Measurements from ENCODE around the gene NINJ2.

NINJ2 gene

DNA sequence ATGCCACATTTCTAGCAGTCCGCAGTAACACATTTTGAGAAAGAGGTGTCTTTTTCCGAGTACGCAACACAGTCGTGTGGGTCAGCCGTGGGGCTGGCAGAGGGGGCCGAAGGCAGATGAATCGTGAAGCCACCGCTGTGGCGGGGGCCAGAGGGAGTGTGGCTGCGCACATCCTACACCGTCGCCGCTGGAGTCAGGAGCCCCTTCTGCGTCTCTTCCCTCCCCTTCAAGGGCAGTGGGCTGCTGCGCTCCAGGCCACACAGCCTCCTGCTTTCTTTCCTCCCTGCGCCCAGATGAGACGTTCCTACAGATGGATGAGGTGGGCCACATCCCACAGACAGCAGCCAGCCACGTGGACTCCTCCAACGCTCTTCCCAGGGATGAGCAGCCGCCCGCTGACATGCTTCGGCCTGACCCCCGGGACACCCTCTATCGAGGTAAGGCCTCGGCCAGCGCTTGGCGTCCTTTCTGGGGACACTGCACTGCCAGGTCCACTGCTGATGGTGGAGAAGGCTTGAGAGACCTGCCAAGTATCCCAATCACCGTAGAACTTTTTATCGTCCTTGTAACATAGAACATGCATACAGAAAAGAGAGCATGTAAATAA, 113.7 kb downstream of the NINJ2 start:
- Histone ChIP-seq H3K9me3 (ENCODE audit: insufficient read depth, low read length) (no peaks in the 10 kb centered on the region), H3K79me2 (ENCODE audit: low read length) (no peaks in the 10 kb centered on the region), H3K27ac (ENCODE audit: low read length) (no peak overlapping the region), H3K4me2 (ENCODE audit: low read length) (no peak overlapping the region), H2AFZ (ENCODE audit: low read depth, low read length) (no peak overlapping the region), H3K9ac (ENCODE audit: low read length) (no peak overlapping the region), H4K20me1 (ENCODE audit: insufficient read depth, low read length) (no peaks in the 10 kb centered on the region), H3K4me1 (ENCODE audit: low read length) (peaks cover 13% of the 10 kb centered on the region; the same call in 1 of the 2 replicates), H3K4me3 (ENCODE audit: low read length) (no peak overlapping the region), H3K27me3 (ENCODE audit: low read depth, low read length) (peaks cover 33% of the 10 kb centered on the region), H3K36me3 (replicated peaks; ENCODE audit: low read depth, low read length) (no peaks in the 10 kb centered on the region)
- TF ChIP-seq EZH2phosphoT487 (IDR thresholded peaks at IDR 0.05; ENCODE audit: low read depth) (no peak), CTCF (IDR thresholded peaks at IDR 0.05; ENCODE audit: low read depth, low read length) (no peak)

GRCh38 chr12:547883-548470, 115.3 kb downstream of the NINJ2 start:
- H3K4me2 ChIP-seq (ENCODE audit: low read length): no peak overlapping the region
- peaks cover 13% of the 10 kb centered on the region; the same call in 1 of the 2 replicates for H3K4me1 ChIP-seq (ENCODE audit: low read length)
- peak overlapping the region; percentile 74 for H2AFZ ChIP-seq (ENCODE audit: low read depth, low read length)
- no peaks in the 10 kb centered on the region for H4K20me1 ChIP-seq (ENCODE audit: insufficient read depth, low read length)
- no peaks in the 10 kb centered on the region for H3K79me2 ChIP-seq (ENCODE audit: low read length)
- no peak overlapping the region for H3K4me3 ChIP-seq (ENCODE audit: low read length)
- no peak overlapping the region for H3K9ac ChIP-seq (ENCODE audit: low read length)
- no peak for TF ChIP-seq CTCF (IDR thresholded peaks at IDR 0.05; ENCODE audit: low read depth, low read length)
- no peak for TF ChIP-seq EZH2phosphoT487 (IDR thresholded peaks at IDR 0.05; ENCODE audit: low read depth)
- no peaks in the 10 kb centered on the region for H3K36me3 ChIP-seq (replicated peaks; ENCODE audit: low read depth, low read length)
- peaks cover 37% of the 10 kb centered on the region for H3K27me3 ChIP-seq (ENCODE audit: low read depth, low read length)
- no peak overlapping the region for H3K27ac ChIP-seq (ENCODE audit: low read length)
- H3K9me3 ChIP-seq (ENCODE audit: insufficient read depth, low read length): no peaks in the 10 kb centered on the region

- Histone ChIP-seq H3K4me3 (ENCODE audit: low read length) (peak overlapping the region; percentile 63), H2AFZ (ENCODE audit: low read depth, low read length) (peak overlapping the region; percentile 74), H3K36me3 (replicated peaks; ENCODE audit: low read depth, low read length) (no peaks in the 10 kb centered on the region), H3K79me2 (ENCODE audit: low read length) (no peaks in the 10 kb centered on the region), H3K4me2 (ENCODE audit: low read length) (peak overlapping the region; percentile 75), H4K20me1 (ENCODE audit: insufficient read depth, low read length) (no peaks in the 10 kb centered on the region), H3K4me1 (ENCODE audit: low read length) (peaks cover 13% of the 10 kb centered on the region; the same call in 1 of the 2 replicates), H3K27ac (ENCODE audit: low read length) (no peak overlapping the region), H3K9me3 (ENCODE audit: insufficient read depth, low read length) (no peaks in the 10 kb centered on the region), H3K9ac (ENCODE audit: low read length) (peak overlapping the region; percentile 32; the same call in 1 of the 2 replicates), H3K27me3 (ENCODE audit: low read depth, low read length) (peaks cover 32% of the 10 kb centered on the region)
- no peak for TF ChIP-seq EZH2phosphoT487 (IDR thresholded peaks at IDR 0.05; ENCODE audit: low read depth)
- peak; percentile 98 for TF ChIP-seq CTCF (IDR thresholded peaks at IDR 0.05; ENCODE audit: low read depth, low read length)
Observed at GRCh38 chr12:546920-547845, 116.1 kb downstream of the NINJ2 start.

Measured in OCI-LY3 (cell line).